HepG2 (cell line): ENCODE results near the gene MXRA7. TPM values are rescaled to one million over a fixed set of nuclear protein-coding genes. Genes with fewer than 3 reads are reported as not detected.

Experiments used
- CENPBD1 ChIP-seq: sonication (generic); formaldehyde crosslinking; IDR thresholded peaks from 2 replicates; pipeline ENCODE4 v1.8.0; 2022; ENCODE audit warnings: missing genetic modification reagents, low read depth, mild to moderate bottlenecking, borderline replicate concordance
- ELF4 ChIP-seq: sonication (generic); formaldehyde crosslinking; IDR thresholded peaks from 2 replicates; pipeline ENCODE4 v1.5.0; 2020; ENCODE audit warnings: missing genetic modification reagents, mild to moderate bottlenecking, moderate library complexity, borderline replicate concordance
- FOXA3 ChIP-seq: IDR thresholded peaks from 2 replicates; pipeline ENCODE4 v1.6.1; 2016; ENCODE audit warnings: missing genetic modification reagents, missing compliant biosample characterization
- GATAD1 ChIP-seq: IDR thresholded peaks from 2 replicates; pipeline ENCODE4 v1.6.1; 2016; ENCODE audit warnings: missing genetic modification reagents, missing compliant biosample characterization
- KDM3A ChIP-seq: IDR thresholded peaks from 2 replicates; pipeline ENCODE4 v1.6.1; 2018; ENCODE audit warnings: low read depth, missing compliant biosample characterization
- KLF11 ChIP-seq: IDR thresholded peaks from 2 replicates; pipeline ENCODE4 v1.6.1; 2016; ENCODE audit warnings: missing compliant biosample characterization
- MYNN ChIP-seq: sonication (generic); formaldehyde crosslinking; IDR thresholded peaks from 2 replicates; pipeline ENCODE4 v1.4.0; 2020; ENCODE audit warnings: mild to moderate bottlenecking, low read depth, missing genetic modification reagents
- NONO ChIP-seq, 2 experiments: fragments of 450-650 bp in 1 of 2; sonication (generic) in 1 of 2; formaldehyde crosslinking in 1 of 2; IDR thresholded peaks in 1 of 2; conservative IDR thresholded peaks in 1 of 2; 2 replicates each; pipeline versions ENCODE4 v1.6.1 to v1.8.0; 2017 to 2022; ENCODE audit warnings: mild to moderate bottlenecking in 1 of 2, missing genetic modification reagents in 1 of 2, moderate library complexity in 1 of 2
- PAX8 ChIP-seq: sonication (generic); formaldehyde crosslinking; IDR thresholded peaks from 2 replicates; pipeline ENCODE4 v1.8.0; 2022; ENCODE audit warnings: mild to moderate bottlenecking, missing genetic modification reagents, borderline replicate concordance
- RAD51 ChIP-seq: fragments of 450-650 bp; IDR thresholded peaks from 2 replicates; pipeline ENCODE4 v1.6.1; 2016; ENCODE audit warnings: borderline replicate concordance
- RBAK ChIP-seq: sonication (generic); formaldehyde crosslinking; IDR thresholded peaks from 2 replicates; pipeline ENCODE4 v1.5.1; 2020; ENCODE audit warnings: mild to moderate bottlenecking, missing genetic modification reagents
- SALL1 ChIP-seq: sonication (generic); formaldehyde crosslinking; IDR thresholded peaks from 2 replicates; pipeline ENCODE4 v1.8.0; 2022; ENCODE audit warnings: mild to moderate bottlenecking, missing genetic modification reagents
- SPEN ChIP-seq: sonication (generic); formaldehyde crosslinking; IDR thresholded peaks from 2 replicates; pipeline ENCODE4 v1.5.1; 2020; ENCODE audit warnings: low read depth, mild to moderate bottlenecking, missing genetic modification reagents
- ZBTB49 ChIP-seq: sonication (generic); formaldehyde crosslinking; IDR thresholded peaks from 2 replicates; pipeline ENCODE4 v1.4.0; 2020; ENCODE audit warnings: missing genetic modification reagents, borderline replicate concordance
- ZNF274 ChIP-seq: sonication (generic); formaldehyde crosslinking; IDR thresholded peaks from 2 replicates; pipeline ENCODE4 v1.5.1; 2020; ENCODE audit warnings: mild to moderate bottlenecking, missing genetic modification reagents
- ZNF296 ChIP-seq: sonication (generic); formaldehyde crosslinking; conservative IDR thresholded peaks from 2 replicates; pipeline ENCODE4 v1.5.0; 2020; ENCODE audit warnings: mild to moderate bottlenecking, missing genetic modification reagents
- ZNF430 ChIP-seq: sonication (generic); formaldehyde crosslinking; IDR thresholded peaks from 2 replicates; pipeline ENCODE4 v1.9.0; 2021; ENCODE audit warnings: mild to moderate bottlenecking, missing genetic modification reagents
- ZNF563 ChIP-seq: sonication (generic); formaldehyde crosslinking; IDR thresholded peaks from 2 replicates; pipeline ENCODE4 v1.8.0; 2022; ENCODE audit warnings: mild to moderate bottlenecking, moderate library complexity, missing genetic modification reagents
- ZNF605 ChIP-seq: sonication (generic); formaldehyde crosslinking; IDR thresholded peaks from 2 replicates; pipeline ENCODE4 v1.8.0; 2022; ENCODE audit warnings: mild to moderate bottlenecking, missing genetic modification reagents
- ZNF614 ChIP-seq: IDR thresholded peaks from 2 replicates; pipeline ENCODE4 v1.6.1; 2018; ENCODE audit warnings: missing biosample characterization, missing genetic modification reagents, inconsistent platforms, borderline replicate concordance
- ZNF800 ChIP-seq: sonication (generic); formaldehyde crosslinking; IDR thresholded peaks from 2 replicates; pipeline ENCODE4 v1.4.0; 2020; ENCODE audit warnings: missing genetic modification reagents
- polyA plus RNA-seq, 8 experiments: library from polyadenylated mRNA; depleted of rRNA in 3 of 8; stranded (reverse) in 7 of 8; unstranded in 1 of 8; fragments of >200 nt; fragmentation: Illumina TruSeq in 4 of 8; extraction: Trizol in 4 of 8; gene quantifications; 2 replicates each; pipeline versions ENCODE4 v1.2.1 to v1.2.3, GENCODE V29; 2011 to 2016; ENCODE audit warnings: low read depth in 4 of 8, missing spikeins in 1 of 8, mixed read lengths in 1 of 8; ENCODE audit not compliant: insufficient read depth in 1 of 8
- total RNA-seq, 5 experiments: library from RNA; depleted of rRNA; stranded (reverse); fragments of >200 nt; fragmentation: Illumina TruSeq; extraction: Trizol; gene quantifications; 2 replicates each; pipeline ENCODE4 v1.2.3, GENCODE V29; 2016; ENCODE audit warnings: low read depth in 1 of 5
- TF ChIP-seq, protein P1 (sequence below): sonication (generic); formaldehyde crosslinking; IDR thresholded peaks from 2 replicates; pipeline ENCODE4 v1.5.1; 2020; ENCODE audit warnings: missing genetic modification reagents, mild to moderate bottlenecking, borderline replicate concordance
- TF ChIP-seq, protein P2 (sequence below): fragments of 450-650 bp; IDR thresholded peaks from 2 replicates; pipeline ENCODE4 v1.6.1; 2017

Gene MXRA7
- total and polyA plus RNA-seq, 2 of the 13 experiments (the other 11 are each of a cell fraction or from before 2014, with no cell fraction given) = 44.8 to 112 TPM

GRCh38 chr17:76726231-76726775 is 15.5 kb upstream of the MXRA7 start, which contains the start of gene JMJD6 (continued):
- TF ChIP-seq CENPBD1 (CRISPR knock-in tag) (no peak), MYNN (CRISPR knock-in tag) (no peak), ZBTB49 (no peak), ZNF563 (no peak; the same call in none of the 2 replicates), SALL1 (CRISPR knock-in tag) (peak; percentile 46; the same call in 1 of the 2 replicates), GATAD1 (peak; percentile 66), ZNF800 (CRISPR knock-in tag) (peak; percentile 0; the same call in 1 of the 2 replicates), ELF4 (CRISPR knock-in tag) (peak; percentile 85), KLF11 (CRISPR knock-in tag) (no peak; the same call in 1 of the 2 replicates), KDM3A (peak; percentile 92; the same call in 1 of the 2 replicates), RAD51 (no peak), ZNF614 (CRISPR knock-in tag) (0 out of 2 replicates have a peak, but pooled peaks have one; percentile 2), FOXA3 (CRISPR knock-in tag) (peak; percentile 42), PAX8 (CRISPR knock-in tag) (no peak), ZNF274 (no peak), SPEN (CRISPR knock-in tag) (peak; percentile 69; the same call in 1 of the 2 replicates), ZNF605 (CRISPR knock-in tag) (no peak), RBAK (CRISPR knock-in tag) (no peak), ZNF296 (CRISPR knock-in tag) (peak; percentile 88), ZNF430 (CRISPR knock-in tag) (peak; percentile 83), NONO (IDR thresholded peaks at IDR 0.05) (no peak), NONO (CRISPR knock-in tag; conservative IDR thresholded peaks at IDR 0.05) (no peak)
- TF ChIP-seq, protein P1, sequence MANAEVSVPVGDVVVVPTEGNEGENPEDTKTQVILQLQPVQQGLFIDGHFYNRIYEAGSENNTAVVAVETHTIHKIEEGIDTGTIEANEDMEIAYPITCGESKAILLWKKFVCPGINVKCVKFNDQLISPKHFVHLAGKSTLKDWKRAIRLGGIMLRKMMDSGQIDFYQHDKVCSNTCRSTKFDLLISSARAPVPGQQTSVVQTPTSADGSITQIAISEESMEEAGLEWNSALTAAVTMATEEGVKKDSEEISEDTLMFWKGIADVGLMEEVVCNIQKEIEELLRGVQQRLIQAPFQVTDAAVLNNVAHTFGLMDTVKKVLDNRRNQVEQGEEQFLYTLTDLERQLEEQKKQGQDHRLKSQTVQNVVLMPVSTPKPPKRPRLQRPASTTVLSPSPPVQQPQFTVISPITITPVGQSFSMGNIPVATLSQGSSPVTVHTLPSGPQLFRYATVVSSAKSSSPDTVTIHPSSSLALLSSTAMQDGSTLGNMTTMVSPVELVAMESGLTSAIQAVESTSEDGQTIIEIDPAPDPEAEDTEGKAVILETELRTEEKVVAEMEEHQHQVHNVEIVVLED (CRISPR knock-in tag) = peak; percentile 93
- TF ChIP-seq, protein P2, sequence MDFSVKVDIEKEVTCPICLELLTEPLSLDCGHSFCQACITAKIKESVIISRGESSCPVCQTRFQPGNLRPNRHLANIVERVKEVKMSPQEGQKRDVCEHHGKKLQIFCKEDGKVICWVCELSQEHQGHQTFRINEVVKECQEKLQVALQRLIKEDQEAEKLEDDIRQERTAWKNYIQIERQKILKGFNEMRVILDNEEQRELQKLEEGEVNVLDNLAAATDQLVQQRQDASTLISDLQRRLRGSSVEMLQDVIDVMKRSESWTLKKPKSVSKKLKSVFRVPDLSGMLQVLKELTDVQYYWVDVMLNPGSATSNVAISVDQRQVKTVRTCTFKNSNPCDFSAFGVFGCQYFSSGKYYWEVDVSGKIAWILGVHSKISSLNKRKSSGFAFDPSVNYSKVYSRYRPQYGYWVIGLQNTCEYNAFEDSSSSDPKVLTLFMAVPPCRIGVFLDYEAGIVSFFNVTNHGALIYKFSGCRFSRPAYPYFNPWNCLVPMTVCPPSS = no peak
